ENCODE results near the gene OR7D2.

GRCh38 chr19:9219489-9219888 is 40.7 kb downstream of the OR7D2 start, which contains the start of gene OR7D4:
- TF ChIP-seq CTCF (IDR thresholded peaks at IDR 0.05; ENCODE audit: low read depth, low read length, poor library complexity, severe bottlenecking) (no peak), EZH2phosphoT487 (IDR thresholded peaks at IDR 0.05; ENCODE audit: borderline replicate concordance, low read length) (no peak)
